GM12892 (cell line): ENCODE data around the gene RCVRN.

Source experiments
- POLR2A ChIP-seq: IDR thresholded peaks from 2 replicates; pipeline ENCODE4 v1.6.1; 2011; ENCODE audit warnings: low read depth, low read length, control low read depth
- POLR2AphosphoS5 ChIP-seq: IDR thresholded peaks from 2 replicates; pipeline ENCODE4 v1.6.1; 2011; ENCODE audit warnings: low read depth, low read length, control low read depth

DNA sequence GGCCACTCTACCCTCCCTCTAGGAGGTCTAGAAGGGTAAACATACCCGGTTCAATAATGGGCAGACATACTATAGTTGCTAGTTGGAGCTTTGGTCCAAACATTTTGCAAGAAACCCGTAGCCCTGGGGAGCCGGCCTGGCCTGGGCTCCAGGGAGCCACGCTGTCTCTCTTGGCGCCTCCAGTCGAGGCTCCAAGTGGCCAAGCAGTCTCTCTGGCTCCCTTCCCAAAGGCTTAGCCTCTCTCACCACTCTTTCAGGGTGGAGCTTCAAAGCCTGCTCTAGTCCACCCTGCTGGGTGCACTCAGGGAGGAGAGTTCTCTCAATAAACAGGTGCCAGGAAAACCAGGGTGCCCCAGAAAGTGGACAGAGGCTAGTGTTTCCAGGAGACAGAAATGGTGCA, 32.2 kb downstream of the RCVRN start:
- TF ChIP-seq POLR2A (no peak), POLR2AphosphoS5 (no peak)
